Natural killer cell (primary cell): ENCODE results near the gene TMEM169. TPM values are rescaled to one million over a fixed set of nuclear protein-coding genes. Genes with fewer than 3 reads are reported as not detected.
A peak's percentile ranks its signal among the peaks of the same experiment; 100 is the strongest.

Experiments used
- ATAC-seq, 3 donors: fragments of 150-1000 bp in 2 of 3; fragments of 200-7000 bp in 1 of 3; cut with Tn5 transposase; 1 replicate in 1 of 3; 2 replicates in 2 of 3; pipeline ENCODE4 v1.10.0; 2021; ENCODE audit warnings: mild to moderate bottlenecking in 2 of 3, moderate library complexity in 2 of 3
- DNase-seq, 2 donors: peaks; one replicate each; pipeline versions ENCODE4 v3.0.0 to v3.0.0-alpha.2; 2013 to 2021; ENCODE audit warnings: mixed read lengths in 1 of 2
- H3K27ac ChIP-seq: one replicate; pipeline ENCODE4 v1.5.1; 2013; ENCODE audit warnings: mild to moderate bottlenecking, low read length
- H3K27me3 ChIP-seq: one replicate; pipeline ENCODE4 v1.6.1; 2013; ENCODE audit warnings: low read length; ENCODE audit not compliant: control insufficient read depth, insufficient read depth
- H3K36me3 ChIP-seq: one replicate; pipeline ENCODE4 v1.6.1; 2013; ENCODE audit warnings: low read length; ENCODE audit not compliant: control insufficient read depth, insufficient read depth
- H3K4me1 ChIP-seq: one replicate; pipeline ENCODE4 v1.6.1; 2013; ENCODE audit warnings: low read length; ENCODE audit not compliant: control insufficient read depth, insufficient read depth
- H3K4me3 ChIP-seq: one replicate; pipeline ENCODE4 v1.5.1; 2013; ENCODE audit warnings: low read length
- H3K9me3 ChIP-seq: one replicate; pipeline ENCODE4 v1.6.1; 2013; ENCODE audit warnings: low read length; ENCODE audit not compliant: control insufficient read depth, insufficient read depth
- H3K27ac Mint-ChIP-seq, 2 donors: one replicate each; pipeline ENCODE4 v1.8.0; 2022; ENCODE audit warnings: mild to moderate bottlenecking in 2 of 2, mixed read lengths in 2 of 2, moderate library complexity in 1 of 2
- H3K27me3 Mint-ChIP-seq, 2 donors: one replicate each; pipeline ENCODE4 v1.8.0; 2022; ENCODE audit warnings: low read depth in 2 of 2, mixed read lengths in 2 of 2
- H3K36me3 Mint-ChIP-seq: one replicate; pipeline ENCODE4 v1.8.0; 2022; ENCODE audit warnings: mixed read lengths
- H3K4me1 Mint-ChIP-seq, 2 donors: one replicate each; pipeline ENCODE4 v1.8.0; 2022; ENCODE audit warnings: mixed read lengths in 2 of 2
- H3K4me3 Mint-ChIP-seq: one replicate; pipeline ENCODE4 v1.8.0; 2022; ENCODE audit warnings: mild to moderate bottlenecking, moderate library complexity, mixed read lengths
- H3K9me3 Mint-ChIP-seq, 2 donors: one replicate each; pipeline ENCODE4 v1.8.0; 2022; ENCODE audit warnings: mixed read lengths in 2 of 2
- CTCF ChIP-seq: fragments of 200-600 bp; IDR thresholded peaks from one replicate; pipeline ENCODE4 v1.8.0; 2022; ENCODE audit warnings: antibody characterized with exemption
- WGBS: methylation state at CpG from one replicate; pipeline ENCODE4 v1.1.7; 2013; ENCODE audit warnings: missing lambda C conversion rate; ENCODE audit not compliant: insufficient coverage; 5-methylcytosine and 5-hydroxymethylcytosine counted together
- intact Hi-C: fragments of 100-400 bp; cut with micrococcal nuclease; formaldehyde crosslinking; loops from one replicate; pipeline ENCODE4 v1.14.2; 2022
- total RNA-seq, 4 donors: library from RNA; stranded (reverse); fragments of 120-200 nt in 1 of 4; gene quantifications; one replicate each; pipeline versions ENCODE4 v1.2.3 to v1.2.4, GENCODE V29; 2013 to 2022

Gene TMEM169
- total RNA-seq, 3 donors from 2014 or later (not counting 1 experiment from before 2014, with no cell fraction given): 0.68 to 1.5 (median 0.98) TPM

GRCh38 chr2:216108967-216109921 is 27.5 kb downstream of the TMEM169 start, which contains the start of gene XRCC5:
Gene XRCC5, plus strand, starts transcription at chr2:216109348. Its CDS starts 89 bp downstream, at chr2:216109437.
- Mint-ChIP-seq H3K9me3 (no peaks in the 10 kb centered on the region), H3K4me3 (peak within 1 kb of the TSS; percentile 100), H3K27ac (peak within 1 kb of the TSS; percentile 98 to 100), H3K27me3 (no peaks in the 10 kb centered on the region), H3K36me3 (peaks cover 15% of the 10 kb centered on the region), H3K4me1 (peaks cover 54 to 56% of the 10 kb centered on the region in 2 donors)
- ATAC-seq: peak; percentile 87 to 92 (median 91)
- peak; percentile 98 to 100 for DNase-seq
- Histone ChIP-seq H3K27ac (peak within 1 kb of the TSS; percentile 96), H3K9me3 (no peaks in the 10 kb centered on the region), H3K4me3 (peak within 1 kb of the TSS; percentile 99), H3K27me3 (no peaks in the 10 kb centered on the region), H3K36me3 (peaks cover 32% of the 10 kb centered on the region), H3K4me1 (peaks cover 7% of the 10 kb centered on the region)
- no peak for TF ChIP-seq CTCF
- WGBS: 0% methylated on average over 56 of the region's 57 CpGs
- intact Hi-C loops: loop anchor here (1.0 kb wide), 1 partner anchor 303 kb away; the partner anchor contains the start of gene SMARCAL1

DNA sequence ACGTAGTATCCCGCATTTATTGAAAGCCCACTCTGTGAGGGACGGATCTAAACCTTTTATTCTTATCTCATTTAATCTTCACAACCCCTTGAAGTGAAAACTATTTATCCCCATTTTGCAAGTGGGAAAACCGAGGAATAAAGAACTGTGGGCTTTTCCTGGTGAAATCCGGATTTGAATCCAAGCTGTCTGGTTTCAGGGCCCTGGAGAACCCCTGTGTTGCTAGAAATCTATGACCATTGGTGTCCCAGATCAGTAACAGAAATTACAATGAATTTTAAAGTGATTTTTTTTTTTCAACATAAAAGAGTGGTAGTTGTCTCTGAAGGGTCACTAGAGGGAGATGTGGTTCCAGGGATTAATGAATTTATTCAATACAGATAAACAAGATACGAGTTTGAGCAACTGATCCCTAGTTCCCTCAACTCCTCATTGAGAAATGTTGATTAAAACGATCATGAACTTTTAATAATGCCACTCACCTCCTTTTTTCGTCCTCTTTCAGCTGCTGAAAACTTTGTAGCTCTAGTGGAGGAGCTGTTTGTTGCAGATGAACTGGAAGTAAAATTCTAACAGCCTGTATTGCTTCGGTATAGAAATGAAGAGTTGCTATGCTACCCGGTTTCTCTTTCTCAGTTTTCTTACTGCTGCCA is 28.4 kb downstream of the TMEM169 start:
- Histone ChIP-seq H3K27ac (peak overlapping the region; percentile 96), H3K4me1 (peaks cover 13% of the 10 kb centered on the region), H3K27me3 (no peaks in the 10 kb centered on the region), H3K9me3 (no peaks in the 10 kb centered on the region), H3K36me3 (peaks cover 35% of the 10 kb centered on the region), H3K4me3 (peak overlapping the region; percentile 99)
- TF ChIP-seq CTCF: peak; percentile 66
- Mint-ChIP-seq H3K27ac (peak overlapping the region; percentile 98 to 100), H3K4me1 (peaks cover 62 to 64% of the 10 kb centered on the region in 2 donors), H3K27me3 (no peaks in the 10 kb centered on the region), H3K4me3 (peak overlapping the region; percentile 100), H3K36me3 (peaks cover 20% of the 10 kb centered on the region), H3K9me3 (no peaks in the 10 kb centered on the region)
- intact Hi-C loops: loop anchor here (1.0 kb wide), 1 partner anchor 302 kb away; the partner anchor contains the start of gene SMARCAL1
- DNase-seq (peak in 1 of 2 donors; percentile 66), ATAC-seq (peak in 1 of 3 donors; percentile 6)
- 7% methylated on average over 7 of the region's 10 CpGs for WGBS

- H3K27me3 ChIP-seq: no peaks in the 10 kb centered on the region
- no peaks in the 10 kb centered on the region for H3K9me3 ChIP-seq
- Mint-ChIP-seq H3K4me3 (peak overlapping the region; percentile 100), H3K36me3 (peaks cover 20% of the 10 kb centered on the region), H3K4me1 (peaks cover 66 to 68% of the 10 kb centered on the region in 2 donors), H3K27me3 (no peaks in the 10 kb centered on the region), H3K9me3 (no peaks in the 10 kb centered on the region), H3K27ac (peak overlapping the region; percentile 98 to 100)
- no CpG with 5 or more reads among the region's 1 CpG for WGBS
- H3K36me3 ChIP-seq: peaks cover 35% of the 10 kb centered on the region
- intact Hi-C loops: no loop called here
- H3K27ac ChIP-seq: peak overlapping the region; percentile 96
- H3K4me3 ChIP-seq: no peak overlapping the region
- no peak for ATAC-seq
- DNase-seq: no peak
- H3K4me1 ChIP-seq: peaks cover 16% of the 10 kb centered on the region
- no peak for TF ChIP-seq CTCF
Observed at GRCh38 chr2:216110620-216111019, 28.9 kb downstream of the TMEM169 start.
